ENCODE measurements around the gene PKP1.

Gene PKP1

GRCh38 chr1:201310251-201310985 is 27.1 kb downstream of the PKP1 start:
- no peak for DNase-seq

GRCh38 chr1:201310986-201311355 is 27.7 kb downstream of the PKP1 start:
- peak; percentile 10 for DNase-seq

GRCh38 chr1:201311356-201312011 is 28.2 kb downstream of the PKP1 start:
- peak; percentile 9 for DNase-seq

GRCh38 chr1:201312298-201312697 is 29.0 kb downstream of the PKP1 start:
- DNase-seq = no peak

GRCh38 chr1:201313086-201313485 is 29.8 kb downstream of the PKP1 start:
- no peak for DNase-seq

GRCh38 chr1:201316556-201316955 is 33.2 kb downstream of the PKP1 start:
- DNase-seq = no peak

- DNase-seq = no peak
Measured at GRCh38 chr1:201317551-201317950, 34.2 kb downstream of the PKP1 start.

- DNase-seq = no peak
Measured at GRCh38 chr1:201318504-201319340, 35.4 kb downstream of the PKP1 start.

GRCh38 chr1:201319631-201320030 is 36.3 kb downstream of the PKP1 start:
- no peak for DNase-seq

- no peak for DNase-seq
Measured at GRCh38 chr1:201320168-201320788, 37.0 kb downstream of the PKP1 start.

- no peak for DNase-seq
Measured at GRCh38 chr1:201321826-201322390, 38.6 kb downstream of the PKP1 start.

- no peak for DNase-seq
Measured at GRCh38 chr1:201322653-201323510, 39.6 kb downstream of the PKP1 start.

GRCh38 chr1:201324306-201324705 is 41.0 kb downstream of the PKP1 start:
- DNase-seq = no peak

GRCh38 chr1:201324821-201325677 is 41.7 kb downstream of the PKP1 start:
- no peak for DNase-seq

- DNase-seq = no peak
Measured at GRCh38 chr1:201325678-201326060, 42.4 kb downstream of the PKP1 start.

GRCh38 chr1:201326710-201327109 is 43.4 kb downstream of the PKP1 start:
- no peak for DNase-seq

GRCh38 chr1:201327687-201328240 is 44.5 kb downstream of the PKP1 start:
- no peak for DNase-seq

- no peak for DNase-seq
Measured at GRCh38 chr1:201328576-201328975, 45.3 kb downstream of the PKP1 start.

GRCh38 chr1:201329286-201329685 is 46.0 kb downstream of the PKP1 start:
- DNase-seq = no peak

- no peak for DNase-seq
Measured at GRCh38 chr1:201329801-201330200, 46.5 kb downstream of the PKP1 start.

- DNase-seq = no peak
Measured at GRCh38 chr1:201330541-201330940, 47.2 kb downstream of the PKP1 start.

Measured in NCI-H146 (cell line).